Activated T-cell treated with anti-CD3 and anti-CD28 coated beads, Interleukin-2, amount 50 U/mL, for 4 hours (primary cell): Measurements from ENCODE around the gene KCNQ1. TPM values are rescaled to one million over a fixed set of nuclear protein-coding genes. Genes with fewer than 3 reads are reported as not detected.

Experiments used
- ATAC-seq, 2 donors: fragments of 200-7000 bp; cut with Tn5 transposase; one replicate each; pipeline ENCODE4 v1.10.0; 2021
- DNase-seq: peaks from one replicate; pipeline ENCODE4 v3.0.0-alpha.2; 2020
- H3K27me3 Mint-ChIP-seq: one replicate; pipeline ENCODE4 v1.8.0; 2021; ENCODE audit warnings: low read depth, mixed read lengths
- H3K36me3 Mint-ChIP-seq: one replicate; pipeline ENCODE4 v1.8.0; 2022; ENCODE audit warnings: mixed read lengths; ENCODE audit not compliant: insufficient read depth
- H3K4me1 Mint-ChIP-seq: one replicate; pipeline ENCODE4 v1.8.0; 2021; ENCODE audit warnings: low read depth, mixed read lengths
- H3K4me3 Mint-ChIP-seq: one replicate; pipeline ENCODE4 v1.8.0; 2021; ENCODE audit warnings: mild to moderate bottlenecking, moderate library complexity, mixed read lengths
- H3K9me3 Mint-ChIP-seq: one replicate; pipeline ENCODE4 v1.8.0; 2021; ENCODE audit warnings: mixed read lengths
- total RNA-seq, 3 donors: library from RNA; stranded (reverse); gene quantifications; one replicate each; pipeline ENCODE4 v1.2.1, GENCODE V29; 2021

KCNQ1 gene
- total RNA-seq, 3 donors from 2014 or later = 2.3 to 3.0 (median 2.8) TPM

DNA sequence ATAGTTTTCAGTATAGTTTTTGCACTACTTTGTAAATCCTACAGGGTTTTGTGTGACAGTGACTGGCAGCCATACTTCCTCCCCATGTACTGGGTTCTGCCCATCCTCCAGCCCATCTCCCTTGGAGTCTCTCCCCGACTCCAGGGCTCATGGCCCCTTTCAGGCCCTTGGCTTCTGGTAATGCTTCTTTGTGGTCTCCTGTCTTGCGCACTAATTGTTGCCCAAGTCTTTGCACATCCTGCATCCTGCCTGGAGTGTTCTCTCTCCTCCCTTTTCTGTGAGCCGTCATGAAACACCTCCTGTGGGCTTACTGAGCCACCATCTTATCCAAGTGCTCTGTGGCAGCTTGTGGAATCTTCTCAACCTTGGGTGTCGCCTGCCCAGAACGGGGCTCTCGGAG is 266.4 kb downstream of the KCNQ1 start:
- H3K4me1 Mint-ChIP-seq = no peaks in the 10 kb centered on the region
- H3K9me3 Mint-ChIP-seq = peaks cover 15% of the 10 kb centered on the region
- H3K36me3 Mint-ChIP-seq = peaks cover 14% of the 10 kb centered on the region
- ATAC-seq (no peak), DNase-seq (no peak)
- H3K4me3 Mint-ChIP-seq = no peak overlapping the region
- no peaks in the 10 kb centered on the region for H3K27me3 Mint-ChIP-seq

DNA sequence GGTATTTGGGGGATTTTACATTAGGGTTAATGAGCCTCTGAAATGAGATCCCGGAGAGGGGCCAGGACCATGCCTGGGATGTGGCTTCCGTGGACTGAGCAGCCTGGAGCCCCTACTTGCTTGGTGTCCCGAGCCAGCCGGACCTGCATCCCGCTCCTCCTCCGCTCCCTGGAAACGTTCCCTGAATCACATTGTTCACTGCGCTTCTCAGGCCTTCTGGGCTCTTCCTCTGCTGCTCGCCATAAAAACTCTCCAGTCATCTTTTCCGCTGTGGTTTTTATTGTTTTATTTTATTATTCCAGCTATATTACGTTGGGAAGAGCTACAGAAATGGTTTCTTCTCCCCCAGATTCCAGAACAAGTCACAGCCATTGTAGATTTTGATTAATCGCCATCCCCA is 268.3 kb downstream of the KCNQ1 start:
- H3K9me3 Mint-ChIP-seq = peaks cover 15% of the 10 kb centered on the region
- ATAC-seq (no peak), DNase-seq (no peak)
- peaks cover 14% of the 10 kb centered on the region for H3K36me3 Mint-ChIP-seq
- H3K4me1 Mint-ChIP-seq = no peaks in the 10 kb centered on the region
- no peak overlapping the region for H3K4me3 Mint-ChIP-seq
- no peaks in the 10 kb centered on the region for H3K27me3 Mint-ChIP-seq

DNA sequence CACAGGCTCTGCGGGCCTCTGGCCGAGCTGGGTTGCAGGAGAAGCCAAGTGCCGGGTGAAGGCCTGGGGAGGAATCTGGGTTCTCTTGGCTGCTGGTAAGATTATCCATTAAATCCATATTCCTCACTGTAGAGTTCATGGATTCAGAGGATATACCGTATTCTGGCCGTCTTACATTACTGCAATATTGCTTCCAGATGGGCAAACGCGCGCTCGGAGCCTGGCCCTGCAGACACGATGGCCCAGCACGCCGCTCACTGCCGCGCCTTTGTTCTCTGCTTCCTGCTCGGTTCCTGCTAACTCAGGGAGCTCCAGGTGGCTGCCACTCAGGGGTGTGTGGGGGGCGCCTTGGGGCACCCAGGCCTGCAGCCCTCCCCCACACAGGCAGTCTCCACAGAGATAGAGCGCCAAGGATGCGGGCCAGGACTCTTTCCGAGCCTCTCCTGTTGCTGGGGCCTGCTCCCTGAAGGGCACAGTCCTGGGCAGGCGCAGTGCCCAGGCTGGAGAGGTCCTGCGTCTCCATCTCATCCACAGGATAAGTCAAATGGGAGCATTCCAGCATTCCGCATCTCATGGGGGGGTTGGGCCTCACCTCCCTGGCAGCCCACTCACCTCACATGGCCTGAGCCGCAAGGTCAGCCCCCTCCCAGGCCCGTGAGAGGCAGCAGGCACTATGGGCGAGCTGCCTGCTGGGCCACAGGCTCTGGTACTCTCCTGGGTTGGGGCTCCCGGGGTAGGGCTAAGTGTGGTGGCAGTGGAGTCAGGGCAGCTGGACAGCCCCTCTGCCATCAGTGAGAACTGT is 269.1 kb downstream of the KCNQ1 start:
- ATAC-seq = no peak
- no peak overlapping the region for H3K4me3 Mint-ChIP-seq

DNA sequence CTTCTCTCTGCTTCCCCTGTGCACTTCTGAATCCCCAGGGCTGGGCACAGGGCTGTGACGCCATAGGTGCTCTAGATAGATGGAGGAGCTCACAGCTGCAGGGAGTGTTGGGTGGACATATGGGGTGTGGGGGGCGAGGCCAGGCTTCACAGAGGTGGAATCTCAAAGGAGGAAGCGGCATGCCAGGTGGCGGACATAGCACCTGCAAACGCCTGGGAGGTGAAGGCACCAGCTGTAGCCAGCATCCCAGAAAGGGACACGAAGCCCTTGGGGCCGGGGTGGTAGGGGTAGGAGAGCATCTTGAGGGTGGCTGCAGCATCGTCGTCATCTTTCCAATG is 269.6 kb downstream of the KCNQ1 start:
- Mint-ChIP-seq H3K4me1 (no peaks in the 10 kb centered on the region), H3K36me3 (peaks cover 13% of the 10 kb centered on the region), H3K4me3 (no peak overlapping the region), H3K27me3 (no peaks in the 10 kb centered on the region), H3K9me3 (peaks cover 13% of the 10 kb centered on the region)
- DNase-seq (no peak), ATAC-seq (no peak)

More for the DNA sequence above, 269.1 kb downstream of the KCNQ1 start:
- H3K27me3 Mint-ChIP-seq = no peaks in the 10 kb centered on the region
- no peak for DNase-seq
- H3K36me3 Mint-ChIP-seq = peaks cover 14% of the 10 kb centered on the region
- no peaks in the 10 kb centered on the region for H3K4me1 Mint-ChIP-seq
- H3K9me3 Mint-ChIP-seq = peaks cover 15% of the 10 kb centered on the region

DNA sequence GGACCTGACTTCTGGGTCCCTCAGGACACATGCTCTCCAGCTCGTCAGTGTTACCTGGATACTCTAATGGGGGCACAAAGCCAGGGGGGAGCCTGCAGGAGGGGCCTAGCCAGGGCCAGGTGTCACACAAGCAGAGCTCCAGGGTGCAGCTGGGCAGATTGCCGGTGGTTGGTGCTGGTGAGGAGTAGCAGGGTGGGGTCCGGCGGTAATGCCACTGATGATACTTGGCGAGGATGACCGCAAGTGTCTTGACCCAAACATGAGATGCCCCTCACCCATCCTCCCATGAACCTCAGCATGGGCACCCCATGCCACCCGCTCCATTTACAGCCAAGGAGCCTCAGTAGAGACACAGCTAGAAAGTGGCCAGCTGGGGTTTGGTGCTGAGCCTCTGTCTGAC is 270.1 kb downstream of the KCNQ1 start:
- peaks cover 9% of the 10 kb centered on the region for H3K36me3 Mint-ChIP-seq
- peaks cover 9% of the 10 kb centered on the region for H3K9me3 Mint-ChIP-seq
- DNase-seq (no peak), ATAC-seq (no peak)
- no peaks in the 10 kb centered on the region for H3K4me1 Mint-ChIP-seq
- H3K27me3 Mint-ChIP-seq = no peaks in the 10 kb centered on the region
- H3K4me3 Mint-ChIP-seq = no peak overlapping the region

DNA sequence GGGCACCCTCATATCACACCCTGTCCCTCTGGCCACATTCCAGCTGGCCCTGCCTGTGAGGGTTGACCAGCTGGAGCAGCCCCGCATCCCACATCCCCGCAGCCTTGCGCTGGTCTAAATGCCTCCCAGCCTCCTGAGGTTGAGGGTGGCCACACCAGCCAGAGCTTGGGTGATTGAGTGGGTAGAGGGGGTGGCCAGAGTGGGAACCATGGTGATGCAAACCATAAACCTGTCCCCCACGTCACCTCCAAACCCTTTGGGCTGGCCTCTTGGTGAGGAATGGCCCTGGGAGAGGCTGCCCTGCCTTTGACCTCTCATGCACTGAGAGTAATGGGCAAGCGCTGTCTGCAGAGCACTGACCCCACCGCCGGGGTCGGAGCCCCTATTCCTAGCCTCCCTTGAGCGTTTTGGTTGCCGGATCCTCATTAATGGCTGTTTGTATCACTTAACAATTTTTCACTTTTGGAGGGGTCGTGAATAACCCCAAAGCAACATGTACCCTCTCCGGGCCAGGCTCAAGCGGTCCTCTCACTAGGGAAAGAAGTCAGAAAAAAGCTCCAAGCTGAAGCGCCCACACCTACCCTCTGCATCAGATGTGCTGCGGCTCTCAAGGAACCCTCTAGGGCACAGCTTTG is 271.0 kb downstream of the KCNQ1 start:
- Mint-ChIP-seq H3K4me3 (no peak overlapping the region), H3K27me3 (no peaks in the 10 kb centered on the region), H3K36me3 (peaks cover 2% of the 10 kb centered on the region), H3K4me1 (no peaks in the 10 kb centered on the region), H3K9me3 (no peaks in the 10 kb centered on the region)
- ATAC-seq (no peak), DNase-seq (no peak)

DNA sequence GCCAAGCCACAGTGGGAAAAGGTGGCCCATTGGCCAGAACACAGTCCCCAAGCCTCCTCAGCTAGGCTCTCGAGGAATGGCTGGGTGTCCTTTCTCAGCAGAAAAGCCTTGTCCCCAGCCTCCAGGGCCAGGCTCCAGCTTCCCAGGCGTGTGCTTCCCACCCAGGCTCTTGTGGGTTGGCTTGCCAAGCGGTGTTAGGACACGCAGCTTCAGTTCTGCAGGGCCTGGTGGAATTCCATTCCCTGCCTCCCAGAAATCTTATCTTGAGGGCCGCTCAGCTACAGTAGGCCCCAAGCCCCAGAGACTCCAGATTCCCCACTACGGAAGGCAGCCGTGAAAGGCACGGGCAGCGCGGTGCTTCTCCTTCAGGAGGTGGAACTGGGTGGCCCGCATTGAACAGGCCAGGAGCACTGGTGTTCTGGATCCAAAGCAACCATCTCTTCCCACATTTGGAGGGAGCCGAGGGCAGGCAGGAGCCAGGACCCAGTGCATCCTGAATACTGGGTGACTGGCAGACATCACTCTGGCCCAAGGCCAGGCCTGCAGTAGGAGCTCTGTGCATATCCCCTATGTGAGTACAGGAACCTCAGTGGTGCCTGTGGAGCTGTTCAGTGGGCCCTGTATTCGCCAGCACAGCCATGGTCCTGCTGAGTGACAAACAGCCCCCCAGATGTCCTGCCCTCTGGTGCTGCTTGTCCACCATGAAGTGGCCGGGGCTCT is 271.7 kb downstream of the KCNQ1 start:
- no peaks in the 10 kb centered on the region for H3K9me3 Mint-ChIP-seq
- H3K4me1 Mint-ChIP-seq = no peaks in the 10 kb centered on the region
- no peak overlapping the region for H3K4me3 Mint-ChIP-seq
- ATAC-seq (no peak), DNase-seq (no peak)
- H3K36me3 Mint-ChIP-seq = peaks cover 2% of the 10 kb centered on the region
- no peaks in the 10 kb centered on the region for H3K27me3 Mint-ChIP-seq

DNA sequence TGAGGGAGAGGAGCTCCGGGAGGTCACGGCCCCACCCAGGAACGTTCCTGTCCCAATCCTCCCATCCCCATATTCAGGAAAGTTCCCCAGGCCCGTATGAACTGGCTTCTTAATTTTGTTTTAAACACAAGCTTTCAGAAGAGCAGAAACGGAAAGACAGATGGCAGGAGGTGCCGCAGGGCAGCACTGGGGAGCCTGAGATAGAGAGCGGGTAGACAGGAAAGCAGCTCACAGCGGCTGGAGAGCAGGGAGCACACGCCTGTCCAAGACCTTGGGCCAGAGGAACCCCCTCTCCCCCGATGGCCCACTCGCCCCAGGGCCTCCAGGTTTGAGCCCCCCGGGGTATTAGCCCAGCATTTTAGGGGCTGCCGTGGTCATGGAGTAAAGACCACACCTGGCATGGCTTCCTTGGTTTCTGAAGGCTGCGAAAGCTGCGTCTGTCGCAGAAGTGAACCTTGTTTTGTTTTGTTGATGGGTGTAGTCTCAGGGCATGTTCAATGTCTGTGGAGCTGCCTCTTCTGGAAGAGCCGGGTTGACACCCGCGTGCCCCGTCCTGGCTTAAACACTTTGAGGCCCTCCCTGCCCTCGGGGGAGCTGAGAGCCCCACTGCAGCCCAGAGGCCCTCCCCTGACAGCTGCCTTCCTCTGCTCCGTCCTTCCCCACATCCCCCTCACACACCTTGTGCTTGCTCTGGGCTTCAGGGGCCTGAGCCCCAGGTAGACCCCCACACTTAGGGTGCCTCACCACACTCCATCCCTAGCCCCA is 272.9 kb downstream of the KCNQ1 start:
- no peak overlapping the region for H3K4me3 Mint-ChIP-seq
- ATAC-seq = no peak
- H3K4me1 Mint-ChIP-seq = no peaks in the 10 kb centered on the region

DNA sequence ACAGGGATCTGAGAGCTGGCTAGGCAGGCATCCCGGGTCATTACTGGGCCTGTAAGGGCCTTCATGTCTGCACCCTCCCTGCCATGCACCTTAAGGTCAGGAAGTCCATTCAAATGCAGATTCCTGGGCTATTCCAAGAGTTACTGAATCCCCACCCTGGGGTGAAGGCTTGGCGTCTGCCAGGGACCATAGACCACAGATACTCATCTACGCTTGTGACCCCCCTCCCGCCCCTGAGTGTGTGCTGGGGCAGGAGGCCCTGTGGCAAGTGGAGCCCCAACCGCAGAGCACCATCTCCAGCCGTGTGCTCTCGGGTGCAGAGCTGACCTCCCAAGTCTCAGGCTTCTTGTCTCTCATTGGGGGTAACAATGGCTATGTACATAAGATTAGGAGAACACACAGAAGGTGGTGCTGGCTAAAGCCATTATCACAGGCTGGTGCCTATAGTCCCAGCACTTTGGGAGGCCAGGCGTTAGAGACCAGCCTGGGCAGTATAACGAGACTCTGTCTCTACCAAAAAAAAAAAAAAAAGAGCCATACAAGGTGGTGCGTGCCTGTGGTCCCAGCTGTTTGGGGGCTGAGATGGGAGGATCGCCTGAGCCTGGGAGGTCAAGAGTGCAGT is 274.1 kb downstream of the KCNQ1 start:
- H3K36me3 Mint-ChIP-seq = peaks cover 2% of the 10 kb centered on the region
- no peak for ATAC-seq

More for the DNA sequence above, 272.9 kb downstream of the KCNQ1 start:
- H3K36me3 Mint-ChIP-seq = peaks cover 2% of the 10 kb centered on the region
- H3K27me3 Mint-ChIP-seq = no peaks in the 10 kb centered on the region
- no peak for DNase-seq
- no peaks in the 10 kb centered on the region for H3K9me3 Mint-ChIP-seq

DNA sequence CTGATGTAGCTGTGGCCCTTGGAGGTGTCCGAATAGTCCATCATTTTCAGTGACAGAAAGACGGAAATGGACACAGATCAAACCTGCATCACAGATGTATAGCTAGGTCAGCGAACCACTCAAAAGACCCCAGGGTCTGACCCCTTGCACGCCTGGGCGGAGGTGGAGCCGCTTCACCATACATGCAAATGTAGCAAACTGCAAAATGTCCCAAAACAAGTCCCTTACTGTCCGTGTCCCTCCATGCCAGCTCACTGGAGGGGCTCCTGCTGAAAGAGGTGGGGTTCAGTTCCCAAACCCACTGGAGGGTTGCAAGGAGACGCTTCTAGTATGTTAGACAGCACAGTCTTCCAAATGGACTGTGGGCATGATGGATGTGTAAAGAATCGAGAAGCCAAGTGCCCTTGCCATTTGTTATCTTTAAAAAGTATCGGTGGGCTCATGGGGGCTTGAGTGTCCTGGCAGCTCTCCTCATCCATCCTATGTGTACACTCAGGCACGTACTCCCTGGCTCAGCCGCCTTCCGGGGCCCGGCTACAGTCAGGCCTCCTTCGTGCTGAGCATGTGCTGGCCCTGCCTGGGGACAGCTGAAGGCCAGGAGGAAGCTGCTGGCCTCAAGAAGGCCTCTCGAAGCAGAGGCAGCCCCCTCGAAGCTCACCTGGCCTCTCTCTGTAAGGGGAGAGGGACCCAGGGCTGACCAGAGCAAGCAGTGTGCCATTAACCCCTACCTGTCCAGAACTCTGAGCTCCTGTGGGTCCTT is 275.2 kb downstream of the KCNQ1 start:
- no peaks in the 10 kb centered on the region for H3K27me3 Mint-ChIP-seq
- ATAC-seq (no peak), DNase-seq (no peak)
- no peaks in the 10 kb centered on the region for H3K9me3 Mint-ChIP-seq
- H3K36me3 Mint-ChIP-seq = peaks cover 2% of the 10 kb centered on the region
- no peak overlapping the region for H3K4me3 Mint-ChIP-seq
- H3K4me1 Mint-ChIP-seq = no peaks in the 10 kb centered on the region

More for the DNA sequence above, 274.1 kb downstream of the KCNQ1 start:
- Mint-ChIP-seq H3K4me3 (no peak overlapping the region), H3K27me3 (no peaks in the 10 kb centered on the region), H3K9me3 (no peaks in the 10 kb centered on the region), H3K4me1 (no peaks in the 10 kb centered on the region)
- DNase-seq = no peak

DNA sequence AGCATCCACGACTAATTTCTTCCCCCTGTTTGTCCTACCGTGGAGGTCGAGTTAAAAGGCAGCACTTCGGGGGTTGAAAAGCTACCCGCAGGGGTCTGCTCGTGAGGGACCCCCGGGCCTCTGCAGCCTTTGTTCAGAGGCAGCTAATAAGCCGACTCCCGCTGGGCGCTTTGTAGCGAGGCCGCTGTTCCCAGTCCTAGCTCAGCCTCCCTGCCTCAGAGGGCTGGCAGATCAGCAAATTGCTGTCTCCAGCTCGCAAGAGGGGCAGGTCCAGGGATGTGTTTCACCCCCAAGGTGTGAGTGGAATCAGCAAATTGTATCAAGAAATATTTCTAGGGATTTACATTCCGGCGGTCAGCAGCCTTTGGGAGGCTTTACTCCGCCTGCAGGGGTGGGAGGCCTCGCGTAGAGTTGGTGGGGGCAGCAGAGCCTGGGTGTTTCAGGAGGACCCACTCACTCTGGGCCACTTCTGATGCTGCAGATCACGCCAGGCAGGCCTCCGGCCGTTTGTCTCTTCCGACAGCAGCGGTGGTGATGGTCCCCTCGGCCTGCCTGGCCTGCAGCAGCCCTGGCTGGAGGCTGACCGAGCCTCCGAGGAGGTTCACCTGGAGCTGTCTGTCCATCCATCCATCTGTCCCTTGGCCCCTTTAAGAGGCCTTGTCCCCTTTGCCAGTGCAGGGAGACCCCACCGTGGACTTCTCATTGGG is 276.6 kb downstream of the KCNQ1 start:
- no peak overlapping the region for H3K4me3 Mint-ChIP-seq
- no peaks in the 10 kb centered on the region for H3K27me3 Mint-ChIP-seq
- DNase-seq = no peak
- H3K9me3 Mint-ChIP-seq = no peaks in the 10 kb centered on the region
- H3K36me3 Mint-ChIP-seq = no peaks in the 10 kb centered on the region
- no peaks in the 10 kb centered on the region for H3K4me1 Mint-ChIP-seq
- ATAC-seq = no peak

DNA sequence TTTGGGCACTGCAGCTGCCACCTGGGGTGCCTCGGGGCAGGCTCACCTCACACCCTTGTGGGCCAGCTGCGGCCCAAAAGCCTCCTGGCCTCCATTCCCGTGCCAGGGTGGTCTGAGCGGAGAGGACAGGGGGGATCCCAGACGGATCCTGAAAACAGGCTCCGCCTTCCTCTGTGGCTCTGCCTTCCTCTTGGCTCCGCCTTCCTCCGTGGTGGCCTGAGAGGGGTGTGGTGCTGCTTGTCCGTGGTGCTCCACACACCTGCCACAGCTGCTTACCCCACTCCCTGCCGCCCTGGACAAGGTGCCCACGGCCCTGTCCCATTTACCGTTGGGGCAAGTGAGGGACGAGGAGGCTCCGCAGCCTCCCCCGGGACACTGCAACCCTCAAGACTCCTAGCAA is 278.1 kb downstream of the KCNQ1 start:
- Mint-ChIP-seq H3K27me3 (no peaks in the 10 kb centered on the region), H3K4me3 (no peak overlapping the region), H3K4me1 (no peaks in the 10 kb centered on the region), H3K9me3 (no peaks in the 10 kb centered on the region), H3K36me3 (no peaks in the 10 kb centered on the region)
- ATAC-seq (no peak), DNase-seq (no peak)

DNA sequence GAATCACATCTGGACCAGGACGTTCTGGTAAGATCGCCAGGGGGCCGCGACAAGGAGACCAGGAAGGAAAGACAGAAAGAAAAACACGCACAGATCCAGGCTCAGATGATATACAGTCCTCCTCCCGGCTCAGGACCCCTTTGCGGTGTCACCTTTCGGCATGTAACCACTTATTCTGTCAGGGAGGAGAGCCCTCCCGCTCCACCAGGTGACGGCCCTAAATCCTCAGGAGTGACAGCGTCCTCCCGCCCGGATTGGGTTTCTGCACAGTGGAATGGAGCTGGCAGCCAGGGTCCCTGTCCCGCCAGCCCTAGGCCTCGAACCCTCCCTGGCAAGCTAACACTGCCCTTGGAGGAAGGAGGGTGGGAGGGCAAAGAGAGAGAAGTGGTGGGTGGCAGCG is 279.3 kb downstream of the KCNQ1 start:
- no peaks in the 10 kb centered on the region for H3K36me3 Mint-ChIP-seq
- no peak overlapping the region for H3K4me3 Mint-ChIP-seq
- H3K9me3 Mint-ChIP-seq = no peaks in the 10 kb centered on the region
- no peaks in the 10 kb centered on the region for H3K4me1 Mint-ChIP-seq
- ATAC-seq = no peak
- H3K27me3 Mint-ChIP-seq = no peaks in the 10 kb centered on the region
- DNase-seq = no peak
